HepG2 (cell line): ENCODE data around the gene AJUBA. TPM values are rescaled to one million over a fixed set of nuclear protein-coding genes. Genes with fewer than 3 reads are reported as not detected.

Experiments
- BCLAF1 ChIP-seq: fragments of 450-650 bp; IDR thresholded peaks from 2 replicates; pipeline ENCODE4 v1.6.1; 2017; ENCODE audit warnings: mild to moderate bottlenecking
- FOXP1 ChIP-seq, 2 experiments: fragments of 450-650 bp in 1 of 2; IDR thresholded peaks; 2 replicates each; pipeline ENCODE4 v1.6.1; 2017 to 2018; ENCODE audit warnings: antibody characterized with exemption in 1 of 2
- KLF11 ChIP-seq: IDR thresholded peaks from 2 replicates; pipeline ENCODE4 v1.6.1; 2016; ENCODE audit warnings: missing compliant biosample characterization
- LCORL ChIP-seq, 2 experiments: fragments of 450-650 bp in 1 of 2; sonication (generic) in 1 of 2; formaldehyde crosslinking in 1 of 2; IDR thresholded peaks; 2 replicates each; pipeline versions ENCODE4 v1.5.0 to v1.6.1; 2017 to 2020; ENCODE audit warnings: antibody characterized with exemption in 1 of 2, missing genetic modification reagents in 1 of 2
- MLLT10 ChIP-seq: sonication (generic); formaldehyde crosslinking; IDR thresholded peaks from 2 replicates; pipeline ENCODE4 v1.4.0; 2020; ENCODE audit warnings: missing genetic modification reagents
- MXI1 ChIP-seq: IDR thresholded peaks from 3 replicates; pipeline ENCODE4 v1.6.1; 2012; ENCODE audit warnings: low read depth, low read length, inconsistent platforms, borderline replicate concordance
- POLR2G ChIP-seq: fragments of 200-400 bp; formaldehyde crosslinking; IDR thresholded peaks from 2 replicates; pipeline ENCODE4 v1.6.1; 2018; ENCODE audit warnings: mild to moderate bottlenecking, low read depth, low read length, moderate library complexity
- RFX5 ChIP-seq: IDR thresholded peaks from 2 replicates; pipeline ENCODE4 v1.6.1; 2011; ENCODE audit warnings: low read depth, low read length, improper control_type of control experiment
- SMAD9 ChIP-seq: sonication (generic); formaldehyde crosslinking; IDR thresholded peaks from 2 replicates; pipeline ENCODE4 v1.5.1; 2020; ENCODE audit warnings: mild to moderate bottlenecking, missing genetic modification reagents
- U2AF1 ChIP-seq: fragments of 200-400 bp; formaldehyde crosslinking; optimal IDR thresholded peaks from 2 replicates; pipeline ENCODE3; 2017; ENCODE audit warnings: mild to moderate bottlenecking, low read depth, low read length
- ZBTB42 ChIP-seq: sonication (generic); formaldehyde crosslinking; IDR thresholded peaks from 2 replicates; pipeline ENCODE4 v1.5.0; 2020; ENCODE audit warnings: mild to moderate bottlenecking, missing genetic modification reagents
- ZIK1 ChIP-seq: sonication (generic); formaldehyde crosslinking; IDR thresholded peaks from 2 replicates; pipeline ENCODE4 v1.5.0; 2020; ENCODE audit warnings: mild to moderate bottlenecking, low read depth, missing genetic modification reagents, borderline replicate concordance
- ZNF33B ChIP-seq: sonication (generic); formaldehyde crosslinking; IDR thresholded peaks from 2 replicates; pipeline ENCODE4 v1.5.1; 2020; ENCODE audit warnings: mild to moderate bottlenecking, missing genetic modification reagents
- ZNF441 ChIP-seq: sonication (generic); formaldehyde crosslinking; IDR thresholded peaks from 2 replicates; pipeline ENCODE4 v1.7.0; 2021; ENCODE audit warnings: missing genetic modification reagents, borderline replicate concordance
- polyA plus RNA-seq, 8 experiments: library from polyadenylated mRNA; depleted of rRNA in 3 of 8; stranded (reverse) in 7 of 8; unstranded in 1 of 8; fragments of >200 nt; fragmentation: Illumina TruSeq in 4 of 8; extraction: Trizol in 4 of 8; gene quantifications; 2 replicates each; pipeline versions ENCODE4 v1.2.1 to v1.2.3, GENCODE V29; 2011 to 2016; ENCODE audit warnings: low read depth in 4 of 8, missing spikeins in 1 of 8, mixed read lengths in 1 of 8; ENCODE audit not compliant: insufficient read depth in 1 of 8
- total RNA-seq, 5 experiments: library from RNA; depleted of rRNA; stranded (reverse); fragments of >200 nt; fragmentation: Illumina TruSeq; extraction: Trizol; gene quantifications; 2 replicates each; pipeline ENCODE4 v1.2.3, GENCODE V29; 2016; ENCODE audit warnings: low read depth in 1 of 5
- TF ChIP-seq, protein P1 (sequence below): sonication (generic); formaldehyde crosslinking; IDR thresholded peaks from 2 replicates; pipeline ENCODE4 v1.4.0; 2020; ENCODE audit warnings: mild to moderate bottlenecking, missing genetic modification reagents
- TF ChIP-seq, protein P2 (sequence below): IDR thresholded peaks from 2 replicates; pipeline ENCODE4 v1.6.1; 2016
- TF ChIP-seq, protein P3 (sequence below): sonication (generic); formaldehyde crosslinking; IDR thresholded peaks from 2 replicates; pipeline ENCODE4 v1.4.0; 2020; ENCODE audit warnings: missing genetic modification reagents

The AJUBA gene
- total and polyA plus RNA-seq, 2 of the 13 experiments (the other 11 are each of a cell fraction or from before 2014, with no cell fraction given): 157 to 241 TPM

DNA sequence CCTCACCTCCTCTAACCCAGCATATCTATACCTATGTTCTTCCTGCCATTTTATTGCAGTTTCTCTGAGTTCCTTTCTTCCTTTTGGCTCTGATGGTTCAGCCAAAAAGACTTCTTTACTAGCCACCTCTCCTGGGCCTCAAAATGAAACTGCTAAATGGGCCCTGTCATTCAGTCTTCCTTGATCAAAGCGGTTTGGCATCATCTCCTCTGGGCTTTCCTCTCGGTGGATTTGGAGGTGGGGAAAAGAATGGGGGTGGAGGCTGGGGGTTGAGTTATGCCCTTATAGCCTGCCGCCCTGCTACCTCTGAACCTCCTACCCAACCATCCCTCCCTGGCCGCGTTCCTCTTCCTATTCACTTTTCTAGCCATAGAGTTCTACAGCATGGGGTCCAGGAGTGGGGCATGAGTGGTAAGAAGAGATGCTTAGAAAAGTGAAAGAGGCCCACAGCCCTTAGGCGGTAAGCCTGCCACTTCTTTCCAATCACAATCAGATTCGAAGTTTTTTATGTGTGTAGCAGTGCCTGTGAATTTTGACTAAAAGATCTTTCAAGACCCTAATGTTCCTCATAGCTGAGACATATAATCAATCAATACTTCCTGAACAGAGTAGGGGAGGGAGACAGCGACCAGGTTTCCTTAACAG lies 2.5 kb downstream of the AJUBA start (continued):
- TF ChIP-seq BCLAF1: no peak
- TF ChIP-seq, protein P1, sequence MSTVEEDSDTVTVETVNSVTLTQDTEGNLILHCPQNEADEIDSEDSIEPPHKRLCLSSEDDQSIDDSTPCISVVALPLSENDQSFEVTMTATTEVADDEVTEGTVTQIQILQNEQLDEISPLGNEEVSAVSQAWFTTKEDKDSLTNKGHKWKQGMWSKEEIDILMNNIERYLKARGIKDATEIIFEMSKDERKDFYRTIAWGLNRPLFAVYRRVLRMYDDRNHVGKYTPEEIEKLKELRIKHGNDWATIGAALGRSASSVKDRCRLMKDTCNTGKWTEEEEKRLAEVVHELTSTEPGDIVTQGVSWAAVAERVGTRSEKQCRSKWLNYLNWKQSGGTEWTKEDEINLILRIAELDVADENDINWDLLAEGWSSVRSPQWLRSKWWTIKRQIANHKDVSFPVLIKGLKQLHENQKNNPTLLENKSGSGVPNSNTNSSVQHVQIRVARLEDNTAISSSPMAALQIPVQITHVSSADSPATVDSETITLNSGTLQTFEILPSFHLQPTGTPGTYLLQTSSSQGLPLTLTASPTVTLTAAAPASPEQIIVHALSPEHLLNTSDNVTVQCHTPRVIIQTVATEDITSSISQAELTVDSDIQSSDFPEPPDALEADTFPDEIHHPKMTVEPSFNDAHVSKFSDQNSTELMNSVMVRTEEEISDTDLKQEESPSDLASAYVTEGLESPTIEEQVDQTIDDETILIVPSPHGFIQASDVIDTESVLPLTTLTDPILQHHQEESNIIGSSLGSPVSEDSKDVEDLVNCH: no peak
- TF ChIP-seq, protein P2, sequence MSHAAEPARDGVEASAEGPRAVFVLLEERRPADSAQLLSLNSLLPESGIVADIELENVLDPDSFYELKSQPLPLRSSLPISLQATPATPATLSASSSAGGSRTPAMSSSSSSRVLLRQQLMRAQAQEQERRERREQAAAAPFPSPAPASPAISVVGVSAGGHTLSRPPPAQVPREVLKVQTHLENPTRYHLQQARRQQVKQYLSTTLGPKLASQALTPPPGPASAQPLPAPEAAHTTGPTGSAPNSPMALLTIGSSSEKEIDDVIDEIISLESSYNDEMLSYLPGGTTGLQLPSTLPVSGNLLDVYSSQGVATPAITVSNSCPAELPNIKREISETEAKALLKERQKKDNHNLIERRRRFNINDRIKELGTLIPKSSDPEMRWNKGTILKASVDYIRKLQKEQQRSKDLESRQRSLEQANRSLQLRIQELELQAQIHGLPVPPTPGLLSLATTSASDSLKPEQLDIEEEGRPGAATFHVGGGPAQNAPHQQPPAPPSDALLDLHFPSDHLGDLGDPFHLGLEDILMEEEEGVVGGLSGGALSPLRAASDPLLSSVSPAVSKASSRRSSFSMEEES: 0 out of 2 replicates have a peak, but pooled peaks have one; percentile 14
- TF ChIP-seq KLF11: no peak
- TF ChIP-seq ZNF33B (CRISPR knock-in tag): 0 out of 2 replicates have a peak, but pooled peaks have one; percentile 42
- TF ChIP-seq RFX5: 0 out of 2 replicates have a peak, but pooled peaks have one; percentile 6
- TF ChIP-seq, protein P3, sequence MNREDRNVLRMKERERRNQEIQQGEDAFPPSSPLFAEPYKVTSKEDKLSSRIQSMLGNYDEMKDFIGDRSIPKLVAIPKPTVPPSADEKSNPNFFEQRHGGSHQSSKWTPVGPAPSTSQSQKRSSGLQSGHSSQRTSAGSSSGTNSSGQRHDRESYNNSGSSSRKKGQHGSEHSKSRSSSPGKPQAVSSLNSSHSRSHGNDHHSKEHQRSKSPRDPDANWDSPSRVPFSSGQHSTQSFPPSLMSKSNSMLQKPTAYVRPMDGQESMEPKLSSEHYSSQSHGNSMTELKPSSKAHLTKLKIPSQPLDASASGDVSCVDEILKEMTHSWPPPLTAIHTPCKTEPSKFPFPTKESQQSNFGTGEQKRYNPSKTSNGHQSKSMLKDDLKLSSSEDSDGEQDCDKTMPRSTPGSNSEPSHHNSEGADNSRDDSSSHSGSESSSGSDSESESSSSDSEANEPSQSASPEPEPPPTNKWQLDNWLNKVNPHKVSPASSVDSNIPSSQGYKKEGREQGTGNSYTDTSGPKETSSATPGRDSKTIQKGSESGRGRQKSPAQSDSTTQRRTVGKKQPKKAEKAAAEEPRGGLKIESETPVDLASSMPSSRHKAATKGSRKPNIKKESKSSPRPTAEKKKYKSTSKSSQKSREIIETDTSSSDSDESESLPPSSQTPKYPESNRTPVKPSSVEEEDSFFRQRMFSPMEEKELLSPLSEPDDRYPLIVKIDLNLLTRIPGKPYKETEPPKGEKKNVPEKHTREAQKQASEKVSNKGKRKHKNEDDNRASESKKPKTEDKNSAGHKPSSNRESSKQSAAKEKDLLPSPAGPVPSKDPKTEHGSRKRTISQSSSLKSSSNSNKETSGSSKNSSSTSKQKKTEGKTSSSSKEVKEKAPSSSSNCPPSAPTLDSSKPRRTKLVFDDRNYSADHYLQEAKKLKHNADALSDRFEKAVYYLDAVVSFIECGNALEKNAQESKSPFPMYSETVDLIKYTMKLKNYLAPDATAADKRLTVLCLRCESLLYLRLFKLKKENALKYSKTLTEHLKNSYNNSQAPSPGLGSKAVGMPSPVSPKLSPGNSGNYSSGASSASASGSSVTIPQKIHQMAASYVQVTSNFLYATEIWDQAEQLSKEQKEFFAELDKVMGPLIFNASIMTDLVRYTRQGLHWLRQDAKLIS: 0 out of 2 replicates have a peak, but pooled peaks have one; percentile 56
- no peak for TF ChIP-seq ZBTB42 (CRISPR knock-in tag)
- TF ChIP-seq ZIK1 (CRISPR knock-in tag): peak; percentile 55; the same call in 1 of the 2 replicates
- no peak for TF ChIP-seq MLLT10 (CRISPR knock-in tag)
- no peak for TF ChIP-seq FOXP1 (IDR thresholded peaks at IDR 0.05)
- TF ChIP-seq FOXP1 (CRISPR knock-in tag; IDR thresholded peaks at IDR 0.05): no peak
- peak; percentile 40 for TF ChIP-seq U2AF1
- 0 out of 2 replicates have a peak, but pooled peaks have one; percentile 42 for TF ChIP-seq SMAD9
- TF ChIP-seq MXI1: 0 out of 3 replicates have a peak, but pooled peaks have one; percentile 4
- no peak for TF ChIP-seq ZNF441 (CRISPR knock-in tag)
- TF ChIP-seq POLR2G: peak; percentile 21; the same call in 1 of the 2 replicates
- TF ChIP-seq LCORL (IDR thresholded peaks at IDR 0.05): no peak
- TF ChIP-seq LCORL (CRISPR knock-in tag; IDR thresholded peaks at IDR 0.05): no peak
